GF-D8 (cell line): Measurements from ENCODE around the gene C3.
A peak's percentile ranks its signal among the peaks of the same experiment; 100 is the strongest.
"Not testable (repeated sequence)": the region's sequence is repeated elsewhere in the genome, so short reads cannot be mapped to it uniquely, and the experiment has no call there.

ENCODE experiments used
- DNase-seq: peaks from one replicate; lab custom pipeline; 2025; lab: John Stamatoyannopoulos, UW

The C3 gene

DNA sequence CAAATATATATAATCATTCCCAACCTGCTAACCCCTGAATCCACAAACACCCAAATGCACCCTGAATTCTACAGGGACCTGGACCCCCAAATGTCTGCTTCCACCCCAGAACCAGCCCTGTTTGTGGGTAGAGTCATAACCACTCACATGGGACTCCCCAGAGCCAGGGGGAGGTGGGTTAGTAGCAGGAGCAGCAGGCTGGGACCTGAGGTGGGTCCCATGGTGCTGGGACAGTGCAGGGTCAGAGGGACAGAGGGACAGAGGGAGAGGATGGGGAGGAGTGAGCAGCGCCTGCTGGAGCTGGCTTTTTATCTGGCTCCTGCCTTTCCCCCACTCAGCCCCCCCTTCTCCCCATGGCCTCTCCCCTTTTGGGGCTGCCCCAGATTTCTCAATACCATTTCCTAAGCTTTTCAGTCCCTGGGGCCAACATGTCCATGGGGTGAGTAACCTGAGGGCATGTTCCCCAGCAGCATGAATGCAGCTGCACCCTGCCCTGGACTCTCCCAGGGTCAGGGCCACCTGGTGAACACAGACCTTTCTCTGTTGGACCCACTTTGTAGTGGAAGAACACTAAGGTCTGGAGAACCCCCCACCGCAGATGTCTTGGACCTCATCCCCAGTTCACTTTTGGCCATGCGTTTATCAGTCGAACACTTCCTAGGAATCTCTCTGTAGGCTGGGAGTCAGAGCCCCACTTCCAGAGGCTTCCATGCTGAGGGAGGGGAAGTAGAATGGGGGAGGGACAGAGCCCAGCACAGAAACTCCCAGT, at the start of gene C3:
TSS of gene C3 (minus strand) at position 282 of the 769 bp plus-strand sequence. CDS start at position 221, 61 bp downstream.
- DNase-seq, result peak; percentile 11

DNA sequence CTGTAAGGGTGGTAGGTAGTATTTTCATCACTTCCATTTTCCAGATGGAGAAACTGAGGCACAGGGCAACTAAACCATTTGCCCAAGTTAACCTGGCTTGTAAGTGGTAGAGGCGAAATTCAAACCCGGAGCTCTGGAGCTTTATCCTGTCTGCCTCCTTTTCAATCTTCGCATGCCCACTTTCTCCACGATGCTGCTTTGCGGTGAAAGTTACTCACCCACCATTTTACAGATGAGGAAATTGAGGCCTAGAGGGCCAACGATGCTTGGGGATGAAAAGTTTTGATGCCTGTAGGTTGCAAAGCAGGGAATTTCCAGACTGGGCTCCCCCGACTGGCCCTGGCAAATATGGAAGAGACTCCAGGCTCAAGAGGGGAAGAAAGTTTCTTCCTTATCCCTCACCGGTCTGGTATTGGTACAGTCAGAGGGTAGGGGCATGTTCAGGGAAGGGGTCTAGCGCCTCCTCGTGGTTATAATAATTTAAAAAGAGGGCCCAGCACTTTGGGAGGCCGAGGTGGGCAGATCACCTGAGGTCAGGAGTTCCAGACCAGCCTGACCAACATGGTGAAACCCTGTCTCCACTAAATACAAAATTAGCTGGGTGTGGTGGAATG, 48.7 kb upstream of the C3 start:
- DNase-seq, result no peak

DNA sequence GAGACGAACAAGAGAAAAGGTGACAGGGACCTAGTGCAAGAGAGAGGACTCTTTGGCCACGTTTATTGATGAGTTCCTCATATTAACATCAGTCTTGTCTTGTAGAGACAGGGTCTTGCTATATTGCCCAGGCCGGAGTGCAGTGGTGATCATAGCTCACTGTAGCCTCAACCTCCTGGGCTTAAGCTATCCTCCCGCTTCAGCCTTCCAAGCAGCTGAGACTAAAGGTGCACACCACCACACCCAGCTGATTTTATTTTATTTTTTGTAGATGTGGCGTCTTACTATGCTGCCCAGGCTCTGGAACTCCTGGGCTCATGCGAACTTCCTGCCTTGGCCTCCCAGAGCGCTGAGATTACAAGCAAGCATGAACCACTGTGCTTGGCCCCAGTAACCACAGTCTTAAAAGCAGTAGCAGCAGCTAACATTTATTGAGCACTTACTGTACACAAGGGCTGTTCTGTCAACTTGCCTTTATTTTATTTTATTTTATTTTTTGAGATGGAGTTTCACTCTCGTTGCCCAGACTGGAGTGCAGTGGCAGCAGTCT, 47.9 kb upstream of the C3 start:
- no peak for DNase-seq

DNA sequence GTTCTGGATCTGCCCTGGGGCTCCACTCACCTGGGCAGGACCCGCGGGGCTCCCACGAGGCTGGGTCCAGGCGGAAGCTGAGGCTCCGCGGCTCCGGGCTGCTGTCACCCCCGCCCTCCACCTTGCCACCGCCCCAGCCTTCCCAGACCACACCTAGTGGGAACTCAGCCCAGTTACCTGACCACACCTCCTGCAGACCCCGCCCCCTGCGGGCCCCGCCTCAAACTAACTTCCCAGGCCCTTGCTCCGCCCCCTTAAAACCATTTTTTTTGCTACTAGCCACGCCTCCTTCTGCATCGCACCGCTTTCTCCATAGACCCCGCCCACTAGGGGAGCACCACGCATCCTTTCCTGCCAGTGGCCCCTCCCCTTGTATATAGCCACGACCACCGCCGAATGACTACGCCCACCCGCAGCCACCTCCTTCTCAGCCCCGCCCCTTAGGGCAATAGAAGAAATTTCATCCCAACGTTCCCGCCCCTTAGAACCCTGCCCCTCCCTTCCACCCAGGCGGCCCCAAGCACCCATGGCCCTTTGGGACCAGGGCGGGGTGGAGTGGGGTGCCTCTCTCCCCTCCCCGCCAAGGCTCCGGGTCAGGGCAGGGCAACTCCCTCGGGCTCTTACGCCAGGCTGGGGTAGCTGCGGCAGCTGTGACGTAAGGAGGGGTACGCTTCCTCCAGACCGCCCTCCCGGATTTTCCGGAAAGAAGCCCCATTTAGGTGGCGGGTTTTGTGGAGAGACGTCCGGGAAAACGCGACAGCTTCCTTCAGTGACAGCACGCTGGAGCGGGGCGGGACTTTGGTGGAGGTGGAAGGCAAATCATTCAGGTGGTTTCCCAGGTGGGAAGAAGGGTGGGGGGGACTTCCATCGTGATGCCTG, 47.1 kb upstream of the C3 start, which contains the start of gene SH2D3A:
TSS of gene SH2D3A (minus strand) at position 79 of the 879 bp plus-strand sequence. CDS start 3,687 bp downstream, outside the sequence.
- peak; percentile 30 for DNase-seq

DNA sequence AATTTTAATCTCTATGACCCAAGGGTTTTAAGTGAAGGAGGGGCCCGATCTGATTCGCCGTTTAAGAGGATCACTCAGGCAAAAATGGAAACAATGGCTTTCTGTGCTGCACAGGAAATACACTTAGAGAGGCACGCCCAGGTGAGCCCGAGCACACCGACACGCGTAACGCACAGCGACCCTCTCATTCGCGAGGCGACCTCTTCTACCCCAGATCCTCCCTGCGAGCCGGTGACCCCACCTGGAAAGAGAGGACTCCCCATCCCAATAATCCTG, 46.6 kb upstream of the C3 start:
- DNase-seq, result no peak

DNA sequence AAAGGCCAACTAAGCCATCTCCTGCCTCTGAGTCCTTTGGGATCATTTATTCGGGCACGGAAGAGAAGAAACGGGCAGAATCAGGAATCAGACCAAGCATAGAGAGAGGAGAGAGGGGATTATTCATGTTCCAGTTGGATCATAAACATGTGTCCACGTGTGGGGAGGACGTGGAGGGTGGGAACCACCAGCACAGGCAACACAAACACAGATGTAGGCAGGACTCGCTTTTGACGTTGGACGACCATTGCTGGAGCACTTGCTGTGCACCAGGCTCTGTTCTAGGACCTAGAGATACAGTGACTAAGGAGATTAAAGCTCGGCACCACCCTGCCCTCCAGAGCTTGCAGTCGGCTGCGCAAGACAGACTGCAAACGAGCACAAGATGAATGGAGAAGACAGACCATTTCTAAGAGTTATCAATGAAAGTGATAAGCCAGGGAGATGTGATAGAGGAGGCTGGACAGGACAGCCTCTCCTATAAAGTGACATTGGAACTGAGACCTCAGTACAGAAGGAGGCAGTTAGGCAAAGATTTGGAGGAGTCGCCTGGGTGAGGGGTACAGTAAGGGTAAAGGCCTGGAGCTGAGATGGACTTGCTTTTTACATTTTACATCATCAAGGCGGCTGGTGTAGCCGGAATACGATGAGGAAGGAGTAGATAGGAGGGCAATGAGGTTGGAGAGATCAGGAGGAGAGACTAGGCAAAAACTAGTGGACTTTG, 46.1 kb upstream of the C3 start:
- no peak for DNase-seq

DNA sequence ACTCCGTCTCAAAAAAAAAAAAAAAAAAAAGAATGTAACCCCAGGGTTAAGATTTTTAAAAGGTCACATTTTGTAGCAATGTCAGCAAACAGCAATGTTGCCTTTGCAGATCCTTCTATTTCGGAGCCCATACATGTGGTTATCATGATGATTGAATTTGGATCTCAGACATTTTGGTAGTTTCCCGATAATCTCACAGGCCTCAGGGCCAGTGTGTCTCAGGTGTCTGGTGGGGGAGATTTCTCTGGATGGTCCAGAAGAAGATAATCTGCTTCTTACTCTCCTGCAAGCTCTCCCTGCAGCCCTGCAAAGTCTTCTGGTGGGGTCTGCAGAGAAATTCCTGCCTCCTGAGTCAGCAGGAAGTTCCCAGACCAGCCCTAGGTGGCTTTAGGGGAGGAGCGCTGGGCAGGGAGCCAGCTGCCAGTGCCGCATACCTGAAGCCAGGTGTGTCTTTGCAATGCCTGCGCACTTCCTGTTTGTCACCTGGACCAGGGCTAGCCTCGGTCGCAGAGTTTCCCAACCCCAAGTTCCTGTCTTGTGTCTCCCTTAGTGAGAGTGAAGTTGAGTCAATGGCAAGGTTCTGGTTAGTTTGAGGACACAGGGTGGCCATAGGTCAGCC, 45.4 kb upstream of the C3 start:
- no peak for DNase-seq

DNA sequence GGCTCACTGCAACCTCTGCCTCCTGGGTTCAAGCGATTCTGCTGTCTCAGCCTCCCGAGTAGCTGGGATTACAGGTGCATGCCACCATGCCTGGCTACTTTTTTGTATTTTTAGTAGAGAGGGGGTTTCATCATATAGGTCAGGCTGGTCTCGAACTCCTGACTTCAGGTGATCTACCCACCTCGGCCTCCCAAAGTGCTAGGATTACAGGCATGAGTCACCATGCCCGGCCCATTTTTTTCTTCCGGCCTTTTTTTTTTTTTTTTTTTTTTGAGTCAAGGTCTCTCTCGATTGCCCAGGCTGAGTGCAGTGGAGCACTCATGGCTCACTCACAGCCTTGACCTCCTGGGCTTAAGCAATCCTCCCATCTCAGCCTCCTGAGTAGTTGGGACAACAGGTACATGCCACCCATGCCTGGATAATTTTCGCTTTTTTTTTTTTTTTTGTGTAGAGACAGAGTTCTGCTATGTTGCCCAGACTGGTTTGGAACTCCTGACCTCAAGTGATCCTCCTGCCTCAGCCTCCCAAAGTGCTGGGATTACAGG, 41.9 kb upstream of the C3 start:
- DNase-seq, result not testable (repeated sequence)

DNA sequence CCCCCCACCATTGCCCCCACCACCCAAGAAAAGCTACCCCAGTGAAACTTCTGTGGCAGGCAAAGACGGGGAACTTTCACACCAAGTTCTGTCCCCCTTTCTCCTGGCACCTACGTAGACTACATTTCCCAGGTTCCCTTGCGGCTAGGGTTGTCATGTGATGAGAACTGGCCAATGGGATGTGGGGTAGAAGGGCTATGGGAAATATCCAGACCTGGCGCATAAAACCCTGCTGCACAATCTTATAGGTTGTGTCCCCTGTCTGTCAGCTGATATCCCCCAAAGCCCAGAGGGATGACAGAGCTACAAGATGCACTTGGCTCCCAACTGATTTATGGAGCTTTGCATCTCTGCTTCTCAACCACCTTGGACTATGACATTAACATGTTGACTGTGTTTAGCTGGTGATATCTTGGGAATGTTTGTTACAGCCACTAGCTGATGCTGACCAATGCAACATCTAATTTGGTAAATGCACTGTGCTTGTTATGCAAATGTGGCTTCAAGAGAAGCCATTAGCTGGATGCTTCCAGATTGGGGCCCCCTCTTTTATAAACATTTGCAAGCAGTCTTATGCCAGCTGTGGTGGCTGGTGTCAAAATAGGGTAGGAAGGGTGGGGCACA, 40.7 kb upstream of the C3 start:
- no peak for DNase-seq

DNA sequence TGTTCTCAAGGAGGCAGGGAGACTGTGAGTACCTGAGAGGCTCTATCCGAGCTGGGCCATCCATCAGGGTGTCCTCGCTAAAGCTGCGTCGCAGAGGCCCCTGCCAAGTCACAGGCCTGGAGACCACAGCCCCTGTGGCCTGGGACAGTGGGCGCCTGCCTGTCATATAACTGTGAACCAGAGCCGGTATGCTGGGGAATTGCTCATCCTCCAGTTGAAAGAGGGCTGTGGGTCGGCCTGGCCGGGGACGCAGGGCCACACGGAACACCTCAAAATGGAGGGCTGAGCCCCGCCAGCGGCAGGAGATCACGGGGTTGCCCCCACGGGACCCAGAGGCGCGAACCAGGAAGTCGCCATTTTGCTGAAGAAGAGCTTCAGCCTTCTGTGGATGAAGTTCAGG, 40.2 kb upstream of the C3 start:
- DNase-seq, result no peak

DNA sequence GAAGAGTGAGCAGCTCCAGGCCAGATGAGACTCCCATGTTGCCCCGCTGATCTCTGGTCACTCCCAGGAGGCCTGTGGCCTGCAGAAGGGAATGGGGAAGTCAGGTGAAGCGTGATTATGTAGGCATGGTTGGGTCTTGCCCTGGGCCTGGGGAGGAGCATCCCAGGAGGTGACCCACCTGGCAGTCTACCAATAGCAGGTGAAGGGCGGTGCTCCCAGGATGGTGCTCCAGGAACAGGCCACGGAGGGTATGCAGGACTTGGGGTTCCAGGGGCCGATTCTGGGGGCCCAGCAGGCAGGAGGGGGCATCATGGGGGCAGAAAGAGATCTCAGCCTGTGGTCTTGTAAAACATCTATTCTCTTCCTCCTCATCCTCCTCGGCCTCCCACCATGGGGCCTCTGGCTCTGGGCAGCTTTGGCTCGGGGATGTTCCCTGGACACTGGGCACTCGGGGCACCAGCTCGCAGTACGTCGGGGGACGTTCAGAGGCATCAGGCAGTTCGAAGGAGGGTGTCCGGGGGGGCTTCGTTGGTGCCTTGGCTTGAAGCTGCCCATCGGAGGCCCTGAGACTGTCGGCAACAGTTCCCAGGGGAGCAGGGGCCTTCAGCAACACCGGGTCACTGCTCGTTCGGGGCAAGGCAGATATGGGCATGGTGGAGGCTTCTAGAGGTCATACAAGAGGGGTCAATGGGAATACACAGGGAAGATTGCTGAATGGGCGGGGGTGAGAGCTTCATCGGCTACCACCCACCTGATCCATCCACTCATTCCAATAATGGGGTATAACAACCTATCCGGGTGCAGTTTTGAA, 34.4 kb upstream of the C3 start:
- no peak for DNase-seq

DNA sequence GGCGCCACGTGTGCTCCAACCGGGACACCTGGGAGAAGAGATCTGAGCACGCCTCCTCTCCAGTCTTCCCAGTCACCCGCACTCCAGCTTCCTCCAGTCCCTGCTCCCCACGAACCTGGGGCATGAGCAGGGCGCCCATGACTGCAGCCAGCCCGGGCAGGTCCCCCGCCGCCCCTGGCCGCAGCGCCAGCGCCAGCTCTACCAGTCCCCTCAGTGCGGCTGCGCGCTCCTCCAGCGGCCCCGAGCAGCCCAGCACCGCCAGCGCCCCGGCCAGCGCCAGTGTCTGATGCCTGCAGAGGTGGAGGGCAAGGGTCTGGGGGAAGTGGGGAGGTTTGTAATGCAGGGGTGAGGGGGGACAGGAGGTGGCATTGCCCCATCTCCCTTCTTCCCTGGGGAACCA, 33.7 kb upstream of the C3 start:
- no peak for DNase-seq

DNA sequence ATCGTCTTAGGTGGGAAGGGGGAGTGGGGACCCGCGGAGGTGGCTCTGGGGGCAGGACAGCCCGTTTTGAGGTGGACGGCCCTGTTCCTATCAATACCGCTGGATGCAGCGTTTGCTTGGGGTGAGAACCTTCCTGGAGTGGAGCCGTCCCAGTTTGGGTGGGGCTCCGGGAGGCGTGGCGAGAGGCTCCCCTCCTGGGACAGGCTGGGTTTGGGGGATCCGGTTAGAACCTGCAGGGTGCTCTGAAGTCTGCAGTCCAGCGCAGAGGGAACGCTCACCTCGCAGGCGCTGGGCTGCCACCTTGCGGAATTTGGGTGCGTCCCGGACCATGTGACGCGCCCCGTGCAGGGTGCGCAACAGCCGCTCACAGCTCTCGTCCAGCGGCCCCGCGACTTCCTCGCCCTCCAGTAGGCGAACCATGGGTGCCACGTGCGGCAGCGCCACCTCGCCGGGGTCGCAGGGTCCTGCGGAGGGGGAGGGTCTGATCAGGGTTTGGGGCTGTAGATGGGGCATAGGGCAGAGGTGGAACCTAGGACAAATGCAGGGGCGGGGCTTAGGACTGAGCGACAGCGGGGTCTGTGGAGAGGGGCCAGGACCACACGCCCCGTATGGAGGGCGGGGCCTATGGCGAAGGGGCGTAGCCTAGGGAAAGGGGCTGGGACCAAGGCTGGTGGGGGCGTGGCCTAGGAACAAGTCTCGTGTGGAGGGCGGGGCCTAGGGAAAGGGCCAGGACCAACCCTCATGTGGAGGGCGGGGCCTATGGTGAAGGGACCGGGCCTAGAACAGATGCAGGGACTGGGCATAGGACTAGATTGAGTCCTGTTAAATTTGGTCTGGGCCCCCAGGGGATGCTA, 33.0 kb upstream of the C3 start:
- peak; percentile 32 for DNase-seq

DNA sequence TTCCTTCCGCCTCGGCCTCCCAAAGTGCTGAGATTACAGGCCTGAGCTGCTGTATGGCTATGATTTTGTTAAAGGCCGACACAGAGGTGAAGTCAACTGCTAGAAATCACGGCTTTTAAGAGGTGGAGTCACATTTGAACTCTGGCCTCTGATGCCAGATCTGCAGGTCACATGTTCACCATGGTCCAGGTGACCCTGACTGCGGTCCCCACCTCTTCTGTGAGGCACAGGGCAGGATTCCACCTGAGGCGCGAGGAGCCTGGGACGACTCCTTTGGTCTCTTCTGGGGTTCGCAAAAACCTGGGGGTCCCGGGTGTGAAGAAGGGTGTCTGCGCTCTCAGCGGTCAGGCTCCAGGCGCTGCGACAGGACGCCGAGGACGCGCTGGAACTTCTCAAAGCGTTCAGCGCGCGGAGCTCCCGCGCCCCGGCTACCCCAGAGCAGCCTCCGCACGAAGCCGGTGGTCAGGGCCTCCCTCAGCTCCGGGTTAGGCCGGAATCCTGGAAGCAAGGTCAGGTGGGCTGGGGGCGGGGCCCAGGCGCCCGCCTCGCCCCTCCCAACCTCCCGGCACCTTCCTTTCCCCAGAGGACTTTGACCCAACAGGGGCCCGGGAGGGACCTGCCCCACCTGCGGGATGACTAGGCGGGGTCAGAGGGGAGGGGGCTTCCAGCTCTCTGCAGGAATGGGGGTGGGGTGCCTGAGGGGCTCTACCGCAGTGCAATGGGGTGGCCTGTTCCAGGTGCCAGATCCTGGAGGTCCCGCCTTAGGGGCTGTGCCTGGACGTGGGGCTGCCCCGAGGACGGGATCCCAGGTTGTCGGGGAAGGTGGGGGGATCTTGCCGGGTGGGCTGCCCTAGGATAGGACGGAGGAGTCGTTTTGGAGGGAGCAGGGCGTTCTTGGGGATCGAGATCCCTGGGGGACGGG, 32.1 kb upstream of the C3 start:
- no peak for DNase-seq

DNA sequence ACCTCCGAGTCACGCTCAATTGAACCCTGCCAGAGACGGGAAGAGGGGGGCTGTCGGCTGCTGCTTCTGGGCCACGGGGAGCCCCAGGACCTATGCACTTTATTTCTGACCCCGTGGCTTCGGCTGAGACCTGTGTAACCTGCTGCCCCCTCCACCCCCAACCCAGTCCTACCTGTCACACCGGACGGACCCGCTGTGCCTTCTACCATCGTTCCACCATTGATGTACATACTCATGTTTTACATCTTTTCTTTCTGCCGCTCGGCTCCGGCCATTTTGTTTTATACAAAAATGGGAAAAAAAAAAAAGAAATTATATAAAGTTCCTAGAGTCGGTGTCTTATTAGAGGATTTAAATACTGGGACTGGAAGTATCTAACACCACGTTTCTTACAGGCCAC, 30.7 kb upstream of the C3 start:
- DNase-seq, result no peak

DNA sequence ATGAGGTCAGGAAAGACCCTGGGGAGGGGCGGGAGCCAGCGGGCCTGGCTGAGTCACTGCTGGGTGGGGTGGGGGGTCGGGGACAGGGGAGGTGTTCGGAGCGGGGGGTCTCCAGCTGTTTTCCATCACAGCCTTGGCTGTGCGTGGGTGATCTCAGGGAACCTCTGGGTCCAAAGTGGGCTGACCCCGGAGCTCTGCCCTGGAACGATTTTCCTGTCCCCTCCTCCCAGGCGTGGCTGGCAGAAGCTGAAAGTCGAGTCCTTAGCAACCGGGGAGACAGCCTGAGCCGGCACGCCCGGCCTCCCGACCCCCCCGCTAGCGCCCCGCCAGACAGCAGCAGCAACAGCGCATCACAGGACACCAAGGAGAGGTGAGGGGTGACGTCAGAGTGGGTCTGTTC, 29.6 kb upstream of the C3 start:
- no peak for DNase-seq

DNA sequence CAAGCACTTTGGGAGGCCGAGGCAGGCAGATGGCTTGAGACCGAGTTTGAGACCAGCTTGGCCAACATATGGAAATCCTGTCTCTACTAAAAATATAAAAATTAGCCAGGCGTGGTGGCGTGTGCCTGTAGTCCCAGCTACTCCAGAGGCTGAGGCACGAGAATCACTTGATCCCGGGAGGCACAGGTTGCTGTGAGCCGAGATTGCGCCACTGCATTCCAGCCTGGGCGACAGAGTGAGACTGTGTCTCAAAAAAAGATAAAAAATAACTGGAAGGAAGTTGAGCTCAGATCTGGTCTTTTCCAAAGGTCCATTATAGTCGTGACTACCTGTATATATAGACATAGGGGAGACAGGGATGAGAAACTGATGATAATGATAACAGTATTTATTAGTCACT, 28.1 kb upstream of the C3 start:
- not testable (repeated sequence) for DNase-seq

DNA sequence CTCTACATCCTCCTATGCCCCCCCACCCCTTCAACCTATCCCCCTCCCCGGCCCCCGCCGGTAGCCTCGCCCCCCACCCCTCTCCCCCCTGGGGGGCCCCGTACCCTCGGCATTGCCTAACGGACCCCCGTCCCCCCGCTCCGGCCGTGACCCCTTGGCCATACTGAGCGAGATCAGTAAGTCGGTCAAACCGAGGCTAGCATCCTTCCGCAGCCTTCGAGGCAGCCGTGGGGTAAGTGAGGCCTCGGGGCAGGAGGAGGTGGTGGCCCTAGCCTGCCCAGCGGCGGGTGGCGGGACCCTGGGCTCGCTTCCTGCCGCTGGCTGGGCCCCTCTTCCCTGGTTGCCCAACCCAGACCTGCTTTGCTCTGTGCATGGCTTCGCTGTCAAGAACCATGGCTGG, 25.5 kb upstream of the C3 start:
- DNase-seq, result no peak
